K562 (cell line): ENCODE data around the gene SLC22A15. TPM values are rescaled to one million over a fixed set of nuclear protein-coding genes. Genes with fewer than 3 reads are reported as not detected.

Experiments
- ATAC-seq: fragments of 200-7000 bp; cut with Tn5 transposase; 3 replicates; pipeline ENCODE4 v1.9.1; 2020; ENCODE audit warnings: moderate library complexity
- BruUV-seq: library from RNA; stranded (reverse); fragments of 400-500 nt; replicated peaks from 2 replicates; lab custom pipeline; 2021; lab: Mats Ljungman, UMichigan
- CTCF ChIA-PET: fragments of 300-600 bp; formaldehyde crosslinking; extraction: SDS; loops from one replicate; lab custom pipeline; 2021; ENCODE audit warnings: low intra/inter-chr PET ratio; lab: Yijun Ruan, JAX
- POLR2A ChIA-PET: fragments of 300-600, 350-650 bp; sonication (Branson Sonifier 250); formaldehyde crosslinking; extraction: SDS; loops from one replicate; lab custom pipeline; 2021; ENCODE audit warnings: antibody characterized with exemption, inconsistent platforms; lab: Yijun Ruan, JAX
- DNase-seq, 4 experiments: peaks; one replicate each; pipeline versions ENCODE4 v3.0.0 to v3.0.0-alpha.2; 2011 to 2018; ENCODE audit warnings: low spot score in 3 of 4, mixed read lengths in 3 of 4; ENCODE audit errors: extremely low read depth in 1 of 4
- FAIRE-seq: peaks from 2 replicates; lab custom pipeline; 2011; peaks lifted over from hg19 to GRCh38; lab: Jason Lieb, UNC
- H2AFZ ChIP-seq: 2 replicates; pipeline ENCODE4 v1.6.0; 2011; ENCODE audit warnings: low read depth, low read length, control low read depth, inconsistent platforms
- H3K27ac ChIP-seq: fragments of 200-600 bp; 3 replicates; pipeline ENCODE4 v1.8.0; 2011; ENCODE audit warnings: low read depth, mild to moderate bottlenecking, control low read depth, inconsistent platforms, low read length, moderate library complexity, mixed read lengths; ENCODE audit errors: extremely low read depth
- H3K27me3 ChIP-seq, 2 experiments: fragments of 300-600 bp in 1 of 2; 2 replicates in 1 of 2; 3 replicates in 1 of 2; pipeline versions ENCODE4 v1.6.0 to v1.8.0; 2011; ENCODE audit warnings: inconsistent platforms in 2 of 2, low read length in 2 of 2, mild to moderate bottlenecking in 1 of 2, mixed read lengths in 1 of 2, moderate library complexity in 1 of 2; ENCODE audit not compliant: control insufficient read depth in 2 of 2, insufficient read depth in 2 of 2
- H3K36me3 ChIP-seq: fragments of 300-600 bp; 3 replicates; pipeline ENCODE4 v1.8.0; 2011; ENCODE audit warnings: mild to moderate bottlenecking, low read length, inconsistent platforms; ENCODE audit not compliant: control insufficient read depth, insufficient read depth
- H3K4me1 ChIP-seq, 2 experiments: fragments of 200-600 bp in 1 of 2; replicated peaks in 1 of 2; 2 replicates in 1 of 2; 3 replicates in 1 of 2; pipeline versions ENCODE4 v1.5.1 to v1.8.0; 2011; ENCODE audit warnings: inconsistent platforms in 2 of 2, low read length in 2 of 2, mild to moderate bottlenecking in 1 of 2, mixed read lengths in 1 of 2, moderate library complexity in 1 of 2; ENCODE audit not compliant: control insufficient read depth in 2 of 2, insufficient read depth in 2 of 2
- H3K4me2 ChIP-seq: 2 replicates; pipeline ENCODE4 v1.6.1; 2011; ENCODE audit warnings: low read length, control low read depth, inconsistent platforms, mixed read lengths; ENCODE audit not compliant: insufficient read depth
- H3K4me3 ChIP-seq: fragments of 200-600 bp; sonication (generic), shearing (Covaris generic); 2 replicates; pipeline ENCODE4 v1.5.1; 2016; ENCODE audit warnings: control low read depth, inconsistent platforms
- H3K79me2 ChIP-seq: fragments of 200-600 bp; 3 replicates; pipeline ENCODE4 v1.8.0; 2011; ENCODE audit warnings: low read length, inconsistent platforms; ENCODE audit not compliant: control insufficient read depth, insufficient read depth
- H3K9ac ChIP-seq, 2 experiments: 2 replicates each; pipeline versions ENCODE4 v1.6.0 to v1.6.1; 2011; ENCODE audit warnings: low read depth in 2 of 2, low read length in 2 of 2, control low read depth in 1 of 2, inconsistent platforms in 1 of 2, mild to moderate bottlenecking in 1 of 2, mixed read lengths in 1 of 2; ENCODE audit not compliant: insufficient read depth in 1 of 2
- H3K9me1 ChIP-seq: one replicate; pipeline ENCODE4 v1.6.0; 2011; ENCODE audit warnings: inconsistent platforms, mild to moderate bottlenecking, low read length, moderate library complexity; ENCODE audit not compliant: control insufficient read depth, insufficient read depth
- H3K9me3 ChIP-seq: replicated peaks from 2 replicates; pipeline ENCODE4 v1.5.1; 2011; ENCODE audit warnings: low read depth, low read length, inconsistent platforms; ENCODE audit not compliant: control insufficient read depth, insufficient read depth
- H4K20me1 ChIP-seq: replicated peaks from 2 replicates; pipeline ENCODE4 v1.6.1; 2011; ENCODE audit warnings: low read length, inconsistent platforms, mixed read lengths; ENCODE audit not compliant: control insufficient read depth, insufficient read depth
- ATF3 ChIP-seq, 2 experiments: fragments of 450-650 bp in 1 of 2; sonication (generic) in 1 of 2; formaldehyde crosslinking in 1 of 2; IDR thresholded peaks in 1 of 2; conservative IDR thresholded peaks in 1 of 2; 2 replicates each; pipeline versions ENCODE4 v1.6.1 to v1.8.1; 2016 to 2023; ENCODE audit warnings: mild to moderate bottlenecking in 2 of 2, moderate library complexity in 2 of 2, inconsistent platforms in 1 of 2, missing genetic modification reagents in 1 of 2
- CEBPB ChIP-seq: fragments of 450-650 bp; IDR thresholded peaks from 2 replicates; pipeline ENCODE4 v1.6.1; 2016; ENCODE audit warnings: missing genetic modification characterization, missing compliant biosample characterization
- CEBPG ChIP-seq, 3 experiments: fragments of 200-800 bp in 1 of 3; sonication (Bioruptor generic) in 1 of 3; sonication (generic) in 1 of 3; formaldehyde crosslinking in 1 of 3; IDR thresholded peaks in 2 of 3; conservative IDR thresholded peaks in 1 of 3; 2 replicates each; pipeline versions ENCODE4 v1.6.1 to v1.8.0; 2016 to 2022; ENCODE audit warnings: missing compliant biosample characterization in 2 of 3, missing genetic modification characterization in 2 of 3, mild to moderate bottlenecking in 1 of 3, missing genetic modification reagents in 1 of 3
- DACH1 ChIP-seq: fragments of 450-650 bp; IDR thresholded peaks from 2 replicates; pipeline ENCODE4 v1.6.1; 2018; ENCODE audit not compliant: partially characterized antibody
- E2F4 ChIP-seq: sonication (generic); formaldehyde crosslinking; IDR thresholded peaks from 2 replicates; pipeline ENCODE4 v1.8.0; 2022; ENCODE audit warnings: mild to moderate bottlenecking, low read depth, missing genetic modification reagents
- HCFC1 ChIP-seq: IDR thresholded peaks from 2 replicates; pipeline ENCODE4 v1.6.1; 2012; ENCODE audit warnings: low read depth, low read length, improper control_type of control experiment
- OTX1 ChIP-seq: fragments of 450-650 bp; formaldehyde crosslinking; IDR thresholded peaks from 2 replicates; pipeline ENCODE4 v1.4.0; 2022; ENCODE audit warnings: mild to moderate bottlenecking
- POLR2H ChIP-seq: IDR thresholded peaks from 2 replicates; pipeline ENCODE4 v1.6.1; 2016; ENCODE audit warnings: missing genetic modification characterization, low read depth, mild to moderate bottlenecking, control low read depth, missing compliant biosample characterization, moderate library complexity
- SMAD3 ChIP-seq: fragments of 450-650 bp; formaldehyde crosslinking; conservative IDR thresholded peaks from 2 replicates; pipeline ENCODE4 v1.4.0; 2020; ENCODE audit warnings: mild to moderate bottlenecking
- TCFL5 ChIP-seq: fragments of 250-450 bp; sonication (Bioruptor Pico); conservative IDR thresholded peaks from 2 replicates; pipeline ENCODE4 v1.6.1; 2021; ENCODE audit warnings: mild to moderate bottlenecking, moderate library complexity, matching md5 sums
- TFE3 ChIP-seq: fragments of 450-650 bp; formaldehyde crosslinking; IDR thresholded peaks from 2 replicates; pipeline ENCODE4 v1.4.0; 2020; ENCODE audit warnings: mild to moderate bottlenecking, mixed read lengths
- TOE1 ChIP-seq, 2 experiments: fragments of 450-650 bp in 1 of 2; sonication (generic) in 1 of 2; formaldehyde crosslinking in 1 of 2; IDR thresholded peaks; 2 replicates each; pipeline versions ENCODE4 v1.7.1 to v1.8.0; 2016 to 2022; ENCODE audit warnings: borderline replicate concordance in 2 of 2, mild to moderate bottlenecking in 2 of 2, antibody characterized with exemption in 1 of 2, inconsistent platforms in 1 of 2, low read depth in 1 of 2, missing genetic modification reagents in 1 of 2, moderate library complexity in 1 of 2
- USF2 ChIP-seq: sonication (generic); formaldehyde crosslinking; IDR thresholded peaks from 2 replicates; pipeline ENCODE4 v1.5.0; 2020; ENCODE audit warnings: missing genetic modification reagents
- ZFP1 ChIP-seq: fragments of 450-650 bp; formaldehyde crosslinking; IDR thresholded peaks from 2 replicates; pipeline ENCODE4 v1.4.0; 2020; ENCODE audit warnings: mild to moderate bottlenecking, mixed read lengths
- ZNF184 ChIP-seq: sonication (generic); formaldehyde crosslinking; IDR thresholded peaks from 2 replicates; pipeline ENCODE4 v1.5.0; 2020; ENCODE audit warnings: missing genetic modification reagents
- ZSCAN29 ChIP-seq: fragments of 450-650 bp; IDR thresholded peaks from 2 replicates; pipeline ENCODE4 v1.6.1; 2017
- WGBS: fragments of 100-300 bp; shearing (Covaris generic); methylation state at CpG from one replicate; pipeline ENCODE4 v1.1.6; 2016; ENCODE audit warnings: low coverage, mixed read lengths; ENCODE audit not compliant: insufficient coverage; ENCODE audit errors: missing lambda C conversion rate; 5-methylcytosine and 5-hydroxymethylcytosine counted together
- in situ Hi-C: fragments of 300-500 bp; cut with MboI; formaldehyde crosslinking; loops from 4 replicates; pipeline ENCODE4 v1.15.0; 2018; ENCODE audit warnings: inconsistent platforms, mixed read lengths
- intact Hi-C: fragments of 100-400 bp; cut with micrococcal nuclease; formaldehyde crosslinking; loops from 2 replicates; pipeline ENCODE4 v1.14.2; 2022
- polyA plus RNA-seq, 8 experiments: library from polyadenylated mRNA; depleted of rRNA in 4 of 8; stranded (reverse) in 5 of 8; unstranded in 3 of 8; fragments of >200 nt; fragmentation: Nextera tagmentation in 2 of 8; fragmentation: Illumina TruSeq in 1 of 8; extraction: Ambion mirVana in 2 of 8; extraction: Trizol in 1 of 8; gene quantifications; 2 replicates each; pipeline versions ENCODE4 v1.2.1 to v1.2.3, GENCODE V29; 2011 to 2014; ENCODE audit warnings: inconsistent platforms in 1 of 8, missing spikeins in 1 of 8
- total RNA-seq, 7 experiments: library from RNA; depleted of rRNA in 6 of 7; stranded (reverse); fragments of >200 nt in 6 of 7; fragmentation: Illumina TruSeq in 2 of 7; extraction: Trizol in 2 of 7; gene quantifications; 2 replicates each; pipeline versions ENCODE4 v1.2.1 to v1.2.3, GENCODE V29; 2011 to 2021; ENCODE audit warnings: low replicate concordance in 1 of 7

Gene SLC22A15
- total and polyA plus RNA-seq, 9 of the 15 experiments (the other 6 are each of a cell fraction or from before 2014, with no cell fraction given) = 0.24 to 2.7 (median 1.2) TPM

GRCh38 chr1:115973154-115973553 lies 3.2 kb upstream of the SLC22A15 start:
- CTCF ChIA-PET = no interaction called here
- Histone ChIP-seq H3K9me3 (no peaks in the 10 kb centered on the region), H3K9me1 (no peaks in the 10 kb centered on the region), H3K27me3 (peaks cover 14 to 18% of the 10 kb centered on the region in 2 experiments; a peak in 4 of 5 replicates), H3K4me2 (no peak overlapping the region), H4K20me1 (no peaks in the 10 kb centered on the region), H3K79me2 (no peaks in the 10 kb centered on the region)
- ATAC-seq = no peak
- in situ Hi-C loops = loop anchor here (10.0 kb wide), 1 partner anchor 258 kb away; no protein-coding TSS in a partner anchor
- BruUV-seq = no TSS peak
- intact Hi-C loops = no loop called here
- whole genome bisulfite sequencing = 0% methylated on average over 1 of the region's 1 CpG
- TF ChIP-seq OTX1 (CRISPR knock-in tag) (no peak), ATF3 (IDR thresholded peaks at IDR 0.05) (peak; percentile 73), ATF3 (CRISPR knock-in tag; conservative IDR thresholded peaks at IDR 0.05) (no peak), SMAD3 (CRISPR knock-in tag) (no peak), ZSCAN29 (no peak), E2F4 (CRISPR knock-in tag) (no peak), ZFP1 (CRISPR knock-in tag) (no peak), CEBPB (peak; percentile 38), TFE3 (CRISPR knock-in tag) (no peak), CEBPG (CRISPR knock-in tag; IDR thresholded peaks at IDR 0.05) (no peak), CEBPG (tag; conservative IDR thresholded peaks at IDR 0.05 in 1 of 2, IDR thresholded peaks at IDR 0.05 in 1 of 2) (peak; percentile 79 to 94), DACH1 (no peak), TOE1 (IDR thresholded peaks at IDR 0.05; ENCODE audit: borderline replicate concordance) (no peak), TOE1 (CRISPR knock-in tag; IDR thresholded peaks at IDR 0.05; ENCODE audit: borderline replicate concordance, low read depth) (no peak), TCFL5 (CRISPR knock-in tag) (no peak), ZNF184 (CRISPR knock-in tag) (no peak), POLR2H (tag) (no peak), USF2 (CRISPR knock-in tag) (no peak), HCFC1 (no peak)
- TF ChIP-seq, all 486 proteins: peak for 3
- Histone ChIP-seq H3K4me1 (peaks cover 0 to 12% of the 10 kb centered on the region in 2 experiments; a peak in 3 of 5 replicates), H3K36me3 (no peaks in the 10 kb centered on the region), H3K9ac (no peak overlapping the region), H3K27ac (no peak overlapping the region), H3K4me3 (no peak overlapping the region), H2AFZ (no peak overlapping the region)
- FAIRE-seq (no peak), DNase-seq (no peak)
- POLR2A ChIA-PET = no interaction called here
